Stimulated activated CD8-positive, alpha-beta memory T cell treated with anti-CD3 and anti-CD28 coated beads, Interleukin-4, amount 100 ng/mL, for 4 hours (primary cell): ENCODE results near the gene AAGAB.
"Not testable (repeated sequence)": the region's sequence is repeated elsewhere in the genome, so short reads cannot be mapped to it uniquely, and the experiment has no call there.

Experiments used
- DNase-seq, 2 donors: peaks; one replicate each; pipeline ENCODE4 v3.0.0-alpha.2; 2020; ENCODE audit warnings: low read depth in 2 of 2, low spot score in 1 of 2

AAGAB gene

DNA sequence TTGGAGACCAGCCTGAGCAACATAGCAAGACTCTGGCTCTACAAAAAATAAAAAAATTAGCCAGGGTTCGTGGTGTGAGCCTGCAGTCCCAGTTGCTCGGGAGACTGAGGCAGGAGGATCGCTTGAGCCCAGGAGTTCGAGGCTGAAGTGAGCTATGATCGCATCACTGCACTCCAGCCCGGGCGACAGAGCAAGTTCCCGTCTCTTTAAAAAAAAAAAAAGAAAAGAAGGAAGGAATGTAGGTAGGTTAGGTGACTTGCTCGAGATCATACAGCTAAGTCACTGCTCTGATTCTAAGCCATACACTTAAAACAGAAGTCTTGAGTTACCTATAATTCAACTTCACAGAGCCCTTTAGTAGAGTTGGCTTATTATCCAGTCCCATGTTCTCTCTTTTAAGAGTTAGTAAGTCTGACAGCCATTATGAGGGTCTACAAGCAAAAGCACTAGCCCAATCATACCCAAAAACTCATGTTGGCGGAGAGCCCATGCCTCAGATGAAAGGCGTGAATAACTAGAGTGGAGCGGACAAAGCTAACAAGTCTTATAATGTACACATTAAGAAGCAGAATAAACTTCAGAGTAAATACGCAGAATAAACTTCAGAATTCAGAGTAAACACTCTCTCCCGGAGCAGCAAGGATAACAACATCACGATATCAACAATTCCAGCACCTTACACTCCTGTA is 768 bp downstream of the AAGAB start:
- no peak for DNase-seq

DNA sequence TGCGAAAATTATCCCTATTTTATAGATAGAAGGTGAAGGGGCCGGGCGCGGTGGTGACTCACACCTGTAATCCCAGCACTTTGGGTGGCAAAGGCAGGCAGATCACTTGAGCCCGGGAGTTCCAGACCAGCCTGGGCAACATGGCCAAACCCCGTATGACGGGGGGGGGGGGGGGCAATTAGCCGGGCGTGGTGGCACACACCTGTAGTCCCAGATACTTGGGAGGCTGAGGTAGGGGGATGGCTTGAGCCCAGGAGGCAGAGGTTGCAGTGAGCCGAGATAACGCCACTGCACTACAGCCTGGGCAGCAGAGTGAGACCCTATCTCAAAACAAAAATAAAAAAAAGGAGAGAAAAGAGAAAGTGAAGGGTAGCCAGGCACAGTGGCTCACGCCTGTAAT is 1.4 kb downstream of the AAGAB start:
- no peak for DNase-seq

DNA sequence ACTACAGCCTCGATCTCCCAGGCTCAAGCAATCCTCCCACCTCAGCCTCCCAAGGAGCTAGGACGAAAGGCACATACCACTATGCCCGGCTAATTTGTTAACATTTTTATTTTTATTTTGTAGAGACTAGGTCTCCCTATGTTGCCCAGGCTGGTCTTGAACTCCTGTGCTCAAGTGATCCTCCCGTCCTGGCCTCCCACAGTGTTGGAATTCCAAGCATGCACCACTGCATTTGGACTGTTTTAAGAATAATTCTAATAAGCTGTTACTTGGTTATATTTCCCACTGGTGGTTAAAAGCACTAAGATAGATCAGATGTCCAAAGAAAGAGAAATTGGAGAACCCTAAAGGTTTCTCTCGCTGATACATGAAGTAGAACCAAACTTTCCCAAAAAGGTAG is 3.1 kb downstream of the AAGAB start:
- DNase-seq, result no peak

DNA sequence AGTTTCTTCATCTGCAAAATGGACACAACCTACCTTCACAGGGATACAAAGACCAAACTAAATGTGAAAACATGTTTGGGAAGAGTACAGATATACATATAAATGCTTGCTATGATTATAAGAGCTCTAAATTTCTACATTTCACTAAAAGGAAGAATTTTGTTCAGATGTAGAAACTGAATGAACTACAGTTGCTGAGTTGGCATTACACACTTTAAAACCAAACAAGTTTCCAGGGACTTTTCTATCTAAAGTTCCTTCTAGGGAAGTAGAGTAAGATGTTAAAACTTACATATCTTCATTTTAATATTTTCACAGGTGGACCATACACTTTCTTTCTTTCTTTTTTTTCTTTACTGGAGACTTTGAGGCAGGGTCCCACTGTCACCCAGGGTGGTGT is 4.6 kb downstream of the AAGAB start:
- no peak for DNase-seq

DNA sequence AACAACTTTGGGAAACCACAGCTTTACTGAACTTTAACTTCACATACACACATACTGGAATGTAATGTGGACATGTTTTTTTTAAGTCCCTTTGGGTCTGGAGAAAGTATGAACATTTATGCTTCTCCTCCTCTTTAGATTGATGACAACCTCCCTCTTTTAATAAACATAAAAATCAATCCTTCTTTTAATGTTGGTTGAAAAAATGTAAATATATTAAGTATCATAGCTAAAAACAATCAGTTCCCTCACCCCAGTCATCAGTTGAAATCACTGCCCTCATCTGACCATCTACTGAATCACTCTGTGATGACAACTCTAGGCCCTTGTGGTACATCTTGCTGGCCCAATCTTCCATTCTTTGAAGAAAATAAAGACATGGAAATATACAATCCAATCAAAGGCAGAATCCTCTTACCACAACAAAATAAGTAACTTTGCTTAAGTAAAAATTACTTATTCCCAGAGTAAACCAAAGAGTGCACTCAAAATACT is 6.4 kb downstream of the AAGAB start:
- DNase-seq, result no peak

DNA sequence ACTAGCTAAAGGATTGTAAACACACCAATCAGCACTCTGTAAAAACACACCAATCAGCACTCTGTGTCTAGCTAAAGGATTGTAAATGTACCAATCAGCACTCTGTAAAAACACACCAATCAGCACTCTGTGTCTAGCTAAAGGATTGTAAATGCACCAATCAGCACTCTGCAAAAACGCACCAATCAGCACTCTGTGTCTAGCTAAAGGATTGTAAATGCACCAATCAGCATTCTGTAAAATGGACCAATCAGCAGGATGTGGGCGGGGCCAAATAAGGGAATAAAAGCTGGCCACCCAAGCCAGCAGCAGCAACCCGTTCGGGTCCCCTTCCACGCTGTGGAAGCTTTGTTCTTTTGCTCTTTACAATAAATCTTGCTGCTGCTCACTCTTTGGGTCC is 7.9 kb downstream of the AAGAB start:
- DNase-seq, result not testable (repeated sequence)

DNA sequence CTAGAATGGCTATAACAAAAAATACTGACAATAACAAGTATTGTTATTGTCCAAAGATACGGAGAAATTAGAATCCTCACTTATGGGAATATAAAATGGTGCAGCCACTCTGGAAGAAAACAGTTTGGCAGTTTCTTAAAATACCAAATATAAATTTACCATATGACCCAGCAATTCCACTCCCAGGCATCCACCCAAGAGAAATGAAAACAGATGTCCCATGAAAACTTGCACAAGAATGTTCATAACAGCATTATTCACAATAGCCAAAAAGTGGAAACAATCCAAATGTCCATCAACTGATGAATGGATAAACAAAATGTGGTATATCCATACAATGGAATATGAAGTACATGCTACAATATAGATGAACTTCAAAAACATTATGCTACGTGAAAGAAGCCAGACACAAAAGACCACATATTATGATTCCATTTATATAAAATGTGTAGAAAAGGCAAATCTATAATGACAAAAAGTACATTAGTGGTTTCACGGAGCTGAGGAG is 9.4 kb downstream of the AAGAB start:
- DNase-seq, result no peak

DNA sequence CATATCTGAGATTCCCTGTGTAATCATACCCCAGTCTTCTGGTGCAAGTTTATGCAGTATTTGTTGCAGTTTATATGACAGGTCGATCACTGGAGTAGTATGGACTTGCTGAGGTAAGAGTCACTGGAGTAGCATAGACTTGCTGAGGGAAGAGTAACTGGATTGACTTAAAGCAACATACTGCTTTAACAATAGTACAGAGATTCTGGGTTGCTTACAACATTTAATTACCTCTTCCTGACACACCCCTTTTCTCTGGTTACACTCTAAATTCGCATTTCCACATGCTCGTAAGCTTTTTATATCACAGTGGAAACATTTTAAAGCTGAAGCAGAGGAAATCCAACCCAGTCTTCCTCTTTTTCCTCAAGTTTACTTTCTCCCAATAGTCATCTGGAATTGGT is 11.8 kb downstream of the AAGAB start:
- no peak for DNase-seq

DNA sequence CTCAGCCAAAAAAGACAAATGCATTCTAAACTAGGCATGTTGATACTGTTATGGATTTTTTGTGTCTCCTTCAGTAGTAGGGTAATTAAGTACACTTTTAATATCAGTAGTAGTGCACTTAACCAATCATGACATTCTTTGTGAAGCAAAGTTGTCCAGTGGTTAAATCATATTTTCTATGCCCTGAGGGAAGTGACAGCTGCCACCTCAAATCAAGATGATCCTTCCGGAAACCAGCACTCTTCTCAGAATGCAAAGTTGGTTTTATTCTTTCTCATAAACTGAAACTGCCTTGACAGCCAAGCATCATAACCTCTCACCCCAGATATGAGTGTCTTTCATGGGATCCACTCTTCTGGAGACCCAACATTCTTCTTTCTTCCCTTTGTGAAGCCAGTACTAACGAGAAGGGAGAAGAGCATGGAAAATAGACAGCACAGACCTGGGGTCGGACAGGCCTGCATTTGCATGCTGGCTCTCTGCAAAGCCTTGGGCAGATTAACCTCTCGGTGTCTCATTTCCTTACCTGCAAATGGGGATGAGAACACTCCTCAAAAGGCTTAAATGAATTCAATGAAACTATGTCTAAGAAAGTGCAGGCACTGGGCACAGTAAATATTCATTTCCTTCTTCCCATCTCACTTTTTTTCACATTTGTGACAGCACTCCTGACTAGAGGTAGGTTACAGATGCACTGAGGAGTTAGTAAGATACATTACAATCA is 13.2 kb downstream of the AAGAB start:
- no peak for DNase-seq

DNA sequence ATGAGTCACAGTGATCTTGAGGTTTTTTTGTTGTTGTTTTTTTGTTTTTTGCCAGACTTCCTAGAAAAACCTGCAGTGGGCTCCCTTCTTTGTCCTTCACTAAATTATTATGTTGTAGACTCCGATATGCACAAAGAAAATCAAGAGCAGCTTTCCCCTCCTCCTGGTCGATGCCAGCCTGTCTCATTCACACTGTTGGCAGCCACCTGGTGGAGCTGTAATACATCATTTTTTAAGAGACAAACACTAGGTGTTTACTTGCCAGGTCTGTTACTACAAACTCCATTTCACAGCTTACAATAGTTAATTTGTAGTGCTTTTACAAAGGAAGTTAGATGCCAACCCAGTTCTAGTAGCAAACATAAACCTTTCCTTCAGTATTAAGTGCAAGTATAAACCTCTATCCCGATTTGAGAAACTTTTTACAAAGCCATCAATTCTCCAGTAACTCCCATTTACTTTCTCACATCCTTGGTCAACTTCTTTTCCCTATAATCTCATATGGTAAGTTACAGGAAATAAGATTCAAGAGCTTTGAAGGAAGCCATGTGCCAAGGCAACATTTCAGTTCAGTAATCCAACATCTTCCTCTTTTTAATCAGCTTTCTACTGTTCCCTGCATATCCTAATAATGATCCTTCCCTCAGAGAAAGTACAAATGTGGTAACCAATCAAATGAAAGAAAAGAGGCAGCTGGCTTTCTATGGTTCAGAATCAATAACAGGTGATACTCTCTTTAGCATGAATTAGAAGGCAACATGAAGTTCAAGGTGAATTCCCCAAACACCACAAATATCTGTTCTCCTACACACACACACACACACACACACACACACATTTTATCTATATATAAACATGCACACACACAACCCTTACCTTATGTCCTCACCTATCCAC is 14.0 kb downstream of the AAGAB start:
- DNase-seq, result no peak

DNA sequence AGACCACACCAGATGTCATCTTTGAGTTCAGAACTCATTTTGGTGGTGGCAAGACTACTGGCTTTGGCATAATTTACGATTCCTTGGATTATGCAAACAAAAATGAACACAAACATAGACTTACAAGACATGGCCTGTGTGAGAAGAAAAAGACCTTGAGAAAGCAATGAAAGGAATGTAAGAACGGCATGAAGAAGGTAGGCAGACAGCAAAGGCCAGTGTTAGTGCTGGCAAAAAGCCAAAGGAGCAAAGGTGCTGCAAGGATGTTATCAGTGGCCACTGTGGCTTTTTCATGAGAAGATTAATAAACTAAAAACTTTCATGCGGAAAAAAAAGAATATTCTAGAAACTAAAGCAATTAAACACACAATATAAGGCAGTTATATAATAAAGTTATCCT is 21.9 kb downstream of the AAGAB start:
- no peak for DNase-seq

DNA sequence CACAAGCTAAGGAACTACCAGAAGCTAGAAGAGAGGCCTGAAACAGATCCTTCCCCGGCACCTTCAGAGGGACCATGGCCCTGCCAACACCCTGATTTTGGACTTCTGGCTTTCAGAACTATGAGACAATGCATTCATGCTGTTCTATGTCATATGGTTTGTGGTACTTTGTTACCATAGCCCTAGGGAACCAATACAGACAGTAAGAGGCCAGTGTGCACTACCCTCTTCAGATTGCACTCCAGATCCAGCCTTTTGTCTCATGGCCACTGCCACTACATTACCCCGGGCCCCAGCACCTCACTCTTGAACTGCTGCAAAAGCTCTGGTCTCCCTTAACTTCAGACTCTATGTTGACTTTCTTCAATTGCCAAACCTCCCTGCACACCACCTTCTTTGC is 24.0 kb downstream of the AAGAB start:
- no peak for DNase-seq

DNA sequence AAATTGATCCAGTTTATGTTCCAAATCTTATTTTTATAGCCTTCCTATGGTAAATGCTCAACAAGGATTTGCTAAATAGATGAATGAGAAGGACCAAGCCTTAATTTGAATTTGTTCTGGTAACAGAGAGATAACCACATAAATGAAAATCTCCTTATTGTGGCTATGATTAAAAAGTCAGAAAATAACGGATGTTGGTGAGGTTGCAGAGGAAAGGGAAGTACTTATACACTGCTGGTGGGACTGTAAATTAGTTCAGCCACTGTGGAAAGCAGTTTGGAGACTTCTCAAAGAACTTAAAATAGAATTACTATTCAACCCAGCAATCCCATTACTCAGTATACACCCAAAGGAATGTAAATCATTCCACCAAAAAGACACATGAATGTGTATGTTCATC is 26.2 kb downstream of the AAGAB start:
- no peak for DNase-seq

DNA sequence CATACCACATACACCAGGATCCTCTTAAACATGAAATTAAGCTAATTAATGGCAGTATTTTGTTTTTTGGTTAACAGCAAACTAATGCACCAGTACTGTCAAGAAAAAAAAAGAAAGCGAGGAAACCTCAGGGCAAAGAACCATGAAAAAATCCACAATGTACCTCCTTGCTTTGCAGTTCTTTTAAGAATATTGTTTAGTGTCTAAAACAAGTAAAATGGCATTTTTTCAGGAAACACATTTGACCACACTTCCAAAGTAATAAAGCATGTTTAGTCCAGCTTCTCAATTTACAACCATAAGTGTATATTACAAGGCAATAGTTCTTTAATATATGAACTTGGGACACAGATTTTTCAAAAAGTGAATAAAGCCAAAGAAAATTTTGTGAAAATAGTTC is 26.6 kb downstream of the AAGAB start:
- DNase-seq, result no peak

DNA sequence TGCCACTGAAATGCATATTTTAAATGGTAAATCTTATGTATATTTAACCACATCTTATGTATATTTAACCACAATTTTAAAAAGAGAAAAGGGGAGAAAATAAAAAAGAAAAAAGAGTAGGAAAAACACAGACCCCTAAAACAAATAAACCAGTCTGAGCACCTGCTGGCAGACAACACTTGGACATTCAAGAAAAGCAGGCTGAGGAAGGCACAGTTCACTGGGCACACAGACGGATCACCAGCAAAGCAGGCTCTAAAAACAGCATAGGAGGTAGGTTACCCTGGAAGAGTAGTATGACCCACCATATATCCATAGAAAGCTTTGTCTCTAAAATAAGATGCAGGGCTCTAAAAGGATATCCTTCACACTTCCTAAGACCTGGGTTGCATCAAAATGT is 27.0 kb downstream of the AAGAB start:
- no peak for DNase-seq

DNA sequence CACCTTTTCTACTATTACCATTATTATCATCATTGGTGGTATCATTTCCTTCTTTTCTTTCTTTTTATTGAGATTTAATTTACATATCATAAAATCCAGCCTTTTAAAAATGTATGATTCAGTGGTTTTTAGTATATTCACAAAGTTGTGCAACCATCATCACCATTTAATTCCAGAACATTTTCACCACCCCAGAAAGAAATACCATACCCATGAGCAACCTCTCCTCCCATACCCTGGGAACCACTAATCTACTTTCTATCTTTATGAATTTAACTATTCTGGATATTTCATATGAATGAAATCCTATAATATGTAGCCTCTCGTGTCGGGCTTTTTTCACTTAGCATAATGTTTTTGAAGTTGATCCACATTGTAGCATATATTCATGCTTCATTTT is 29.1 kb downstream of the AAGAB start:
- no peak for DNase-seq

DNA sequence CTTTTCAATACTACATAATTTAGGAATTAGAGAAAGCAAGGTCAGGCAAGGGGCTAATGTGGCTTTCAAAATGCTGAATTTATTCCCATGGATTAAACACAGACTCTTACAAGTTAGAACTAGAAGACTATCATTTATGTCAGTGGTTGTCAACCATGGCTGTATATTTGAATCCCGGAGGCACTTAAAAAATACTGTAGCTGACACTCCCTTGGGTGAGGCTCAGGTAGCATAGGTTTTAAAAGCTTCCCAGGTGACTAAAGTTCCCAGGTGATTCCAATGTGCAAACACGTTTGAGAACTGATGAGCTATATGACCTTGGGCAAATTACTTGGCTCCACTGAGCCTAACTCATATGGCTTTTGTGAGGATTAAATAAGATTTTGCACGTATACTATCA is 29.6 kb downstream of the AAGAB start:
- DNase-seq, result no peak

DNA sequence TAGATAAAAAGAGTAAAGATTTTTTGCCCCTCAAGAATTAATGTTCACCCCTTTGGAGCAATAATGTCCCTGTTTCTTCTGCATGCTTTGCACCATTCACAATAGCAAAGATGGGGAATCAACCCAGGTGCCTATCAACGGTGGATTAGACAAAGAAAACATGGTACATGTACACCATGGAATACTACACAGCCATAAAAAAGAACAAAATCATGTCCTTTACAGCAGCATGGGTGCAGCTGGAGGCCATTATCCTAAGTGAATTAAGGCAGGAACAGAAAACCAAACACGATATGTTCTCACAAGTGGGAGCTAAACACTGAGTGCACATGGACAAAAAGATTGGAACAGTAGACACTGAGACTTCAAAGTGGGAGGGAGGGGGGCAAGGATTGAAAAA is 35.2 kb downstream of the AAGAB start:
- DNase-seq, result no peak

DNA sequence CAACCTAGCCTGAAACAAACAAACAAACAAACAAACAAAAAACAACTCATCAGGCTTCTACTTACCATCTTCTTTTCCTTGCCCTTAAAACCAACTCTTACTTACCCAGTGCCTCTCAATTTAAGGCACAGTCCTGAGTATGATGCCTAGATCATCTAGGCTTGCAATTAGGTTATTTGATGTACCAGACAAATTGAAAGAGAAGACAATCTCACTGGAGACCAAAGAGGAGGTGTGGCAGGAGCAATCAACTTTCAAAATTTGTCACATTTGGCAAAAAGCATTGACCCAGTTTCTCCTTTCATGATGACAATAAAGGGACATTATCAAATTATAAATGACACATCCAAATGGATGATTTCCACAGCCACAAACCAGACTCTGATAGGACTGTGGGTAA is 36.0 kb downstream of the AAGAB start:
- no peak for DNase-seq

DNA sequence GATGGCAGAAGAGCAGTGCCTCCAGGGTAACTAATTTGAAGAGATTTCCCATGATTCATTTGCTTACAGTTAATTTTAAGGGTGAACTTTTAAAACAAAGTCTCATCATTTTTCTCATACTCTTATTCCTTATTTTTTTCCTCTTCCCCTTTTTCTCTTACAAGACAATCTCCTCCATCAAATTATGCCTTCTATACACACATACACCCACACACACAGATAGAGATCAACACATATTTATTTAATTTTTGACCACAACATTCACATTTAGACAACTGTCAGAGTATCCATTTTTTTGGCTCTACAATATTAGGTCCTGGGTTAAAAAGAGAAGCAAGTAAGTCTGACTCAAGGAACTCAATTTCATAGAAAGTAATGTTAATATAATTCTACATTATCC is 37.6 kb downstream of the AAGAB start:
- DNase-seq, result no peak

DNA sequence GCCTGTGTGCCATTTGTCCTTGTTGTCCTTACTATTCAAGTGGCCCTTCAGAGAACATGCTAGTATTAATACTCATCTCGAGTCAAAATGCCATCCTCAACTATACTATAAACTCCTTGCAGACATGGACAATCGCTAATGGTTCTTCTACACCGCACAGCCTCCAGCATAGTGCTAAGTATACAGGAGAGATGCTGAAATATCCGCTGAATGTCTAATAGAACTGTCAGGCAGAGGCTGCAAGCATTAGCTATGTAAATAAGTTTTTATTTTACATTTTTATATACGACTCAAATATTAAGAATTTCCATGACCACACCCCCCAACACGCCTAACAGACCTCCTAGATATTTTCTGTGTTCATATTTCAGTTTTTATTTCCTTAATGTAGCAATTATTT is 39.4 kb downstream of the AAGAB start:
- DNase-seq, result no peak
